Measurements from ENCODE around the gene DGKZ.

The DGKZ gene

DNA sequence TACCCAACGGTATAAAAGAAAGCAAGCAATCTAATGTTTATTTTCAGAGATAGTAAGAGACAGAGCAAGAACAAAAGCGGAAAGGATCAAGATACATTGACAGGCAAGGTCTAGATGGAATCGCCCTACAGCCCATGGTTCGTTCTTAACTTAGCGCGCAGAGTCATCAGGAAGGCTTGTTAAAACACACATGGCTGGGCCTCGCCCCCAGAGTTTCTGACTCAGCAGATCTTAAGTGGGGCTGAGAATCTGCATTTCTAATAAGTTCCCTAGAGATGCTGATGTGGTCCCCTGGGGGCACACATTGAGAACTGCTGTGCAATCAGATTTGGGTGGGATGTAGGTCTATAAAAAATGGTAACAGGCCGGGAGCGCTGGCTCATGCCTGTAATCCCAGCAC lies 80.1 kb downstream of the DGKZ start:
- DNase-seq (ENCODE audit: low spot score) (no peak), FAIRE-seq (no peak)

DNA sequence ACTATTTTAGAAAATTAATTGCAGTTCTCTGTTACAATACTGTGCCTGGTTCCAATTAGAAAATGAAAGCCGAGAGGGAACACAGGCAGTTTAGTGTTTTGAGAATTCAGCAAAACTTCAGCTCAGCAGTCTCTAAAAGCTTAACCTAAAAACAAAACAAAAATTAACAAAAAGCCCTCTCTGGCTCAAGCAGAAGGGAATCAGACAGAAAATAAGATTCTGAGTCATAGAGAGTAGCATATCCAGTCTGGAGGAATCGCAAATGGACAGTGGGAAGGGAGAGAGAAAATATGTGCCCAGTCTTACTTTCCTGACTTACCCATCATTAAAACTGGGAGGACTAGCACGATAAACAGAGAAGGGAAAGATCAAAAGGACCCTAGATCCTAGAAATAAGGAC lies 82.5 kb downstream of the DGKZ start:
- DNase-seq (ENCODE audit: low spot score) (no peak), FAIRE-seq (no peak)
